ENCODE results near the gene MAP3K4.

MAP3K4 gene

DNA sequence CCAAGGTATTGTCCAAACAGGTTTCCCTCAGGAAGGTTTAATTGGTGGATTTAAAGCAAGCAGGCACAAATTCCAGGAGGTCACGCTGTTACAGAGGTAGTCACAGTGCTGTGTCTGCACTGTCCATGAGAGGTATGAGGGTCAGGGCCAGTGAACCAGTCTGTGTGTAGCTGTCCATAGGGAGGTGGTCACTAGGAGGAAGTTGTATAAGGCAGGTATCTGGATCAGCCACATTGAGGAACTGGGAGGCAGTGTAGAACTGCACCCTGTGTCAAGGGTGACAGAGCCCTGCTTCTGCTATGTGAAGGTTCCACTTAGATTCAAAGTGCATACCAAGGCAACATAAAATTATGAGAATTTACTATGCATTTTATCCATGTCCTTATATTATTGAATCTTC lies 73.3 kb downstream of the MAP3K4 start:
- no peak for ATAC-seq (ENCODE audit: insufficient read depth, low read depth)
- peaks cover 9% of the 10 kb centered on the region; the same call in 1 of the 2 replicates for H3K36me3 ChIP-seq (ENCODE audit: insufficient read depth, low read length)
- no peak for DNase-seq
- peaks cover 11% of the 10 kb centered on the region; the same call in 1 of the 2 replicates for H4K20me1 ChIP-seq (ENCODE audit: insufficient read depth, low read length)
- H3K4me1 ChIP-seq (ENCODE audit: insufficient read depth, low read length), result no peaks in the 10 kb centered on the region
- H3K4me3 ChIP-seq (ENCODE audit: low read depth in 1 of 2, low read length in 2 of 2), result no peak overlapping the region
- H2AFZ ChIP-seq (ENCODE audit: low read depth, low read length), result no peak overlapping the region
- no peaks in the 10 kb centered on the region for H3K27me3 ChIP-seq (ENCODE audit: insufficient read depth, low read length, poor library complexity)
- no peak overlapping the region for H3K27ac ChIP-seq (ENCODE audit: low read length)
- no peak overlapping the region for H3K4me2 ChIP-seq (ENCODE audit: insufficient read depth, low read length)
- H3K9ac ChIP-seq (ENCODE audit: low read depth, low read length), result no peak overlapping the region
- no peaks in the 10 kb centered on the region for H3K9me3 ChIP-seq (ENCODE audit: insufficient read depth, low read length, severe bottlenecking)
- TF ChIP-seq, protein P1, sequence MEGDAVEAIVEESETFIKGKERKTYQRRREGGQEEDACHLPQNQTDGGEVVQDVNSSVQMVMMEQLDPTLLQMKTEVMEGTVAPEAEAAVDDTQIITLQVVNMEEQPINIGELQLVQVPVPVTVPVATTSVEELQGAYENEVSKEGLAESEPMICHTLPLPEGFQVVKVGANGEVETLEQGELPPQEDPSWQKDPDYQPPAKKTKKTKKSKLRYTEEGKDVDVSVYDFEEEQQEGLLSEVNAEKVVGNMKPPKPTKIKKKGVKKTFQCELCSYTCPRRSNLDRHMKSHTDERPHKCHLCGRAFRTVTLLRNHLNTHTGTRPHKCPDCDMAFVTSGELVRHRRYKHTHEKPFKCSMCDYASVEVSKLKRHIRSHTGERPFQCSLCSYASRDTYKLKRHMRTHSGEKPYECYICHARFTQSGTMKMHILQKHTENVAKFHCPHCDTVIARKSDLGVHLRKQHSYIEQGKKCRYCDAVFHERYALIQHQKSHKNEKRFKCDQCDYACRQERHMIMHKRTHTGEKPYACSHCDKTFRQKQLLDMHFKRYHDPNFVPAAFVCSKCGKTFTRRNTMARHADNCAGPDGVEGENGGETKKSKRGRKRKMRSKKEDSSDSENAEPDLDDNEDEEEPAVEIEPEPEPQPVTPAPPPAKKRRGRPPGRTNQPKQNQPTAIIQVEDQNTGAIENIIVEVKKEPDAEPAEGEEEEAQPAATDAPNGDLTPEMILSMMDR (IDR thresholded peaks at IDR 0.05; ENCODE audit: borderline replicate concordance, extremely low read depth, low read length, poor library complexity, severe bottlenecking), result no peak
- TF ChIP-seq EZH2 (IDR thresholded peaks at IDR 0.05; ENCODE audit: borderline replicate concordance, low read depth, low read length, severe bottlenecking), result no peak
- 0 out of 2 replicates have a peak, but pooled peaks cover 3% of the 10 kb centered on the region for H3K79me2 ChIP-seq (ENCODE audit: insufficient read depth, low read length)

DNA sequence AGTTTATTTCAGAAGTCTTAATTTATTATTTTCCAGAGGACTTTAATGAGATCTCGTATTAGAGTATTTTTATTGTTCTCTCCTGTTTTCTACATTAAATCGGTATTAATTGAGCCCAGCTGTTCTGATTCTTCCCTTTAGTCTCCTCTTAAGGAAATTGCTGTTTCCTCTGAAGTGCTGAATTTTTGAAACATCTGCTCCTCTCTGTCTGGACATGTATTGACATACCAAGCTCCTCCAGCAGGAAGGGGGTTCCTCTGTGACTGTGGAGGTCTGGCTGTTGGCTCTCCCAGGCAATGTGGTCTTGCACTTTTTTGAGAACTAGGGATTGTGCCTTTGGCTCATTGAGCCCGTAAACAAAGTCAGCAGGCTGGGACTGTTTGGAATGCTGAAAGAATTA lies 74.9 kb downstream of the MAP3K4 start:
- Histone ChIP-seq H3K79me2 (ENCODE audit: insufficient read depth, low read length) (0 out of 2 replicates have a peak, but pooled peaks cover 3% of the 10 kb centered on the region), H3K4me1 (ENCODE audit: insufficient read depth, low read length) (no peaks in the 10 kb centered on the region), H3K27me3 (ENCODE audit: insufficient read depth, low read length, poor library complexity) (no peaks in the 10 kb centered on the region), H3K9me3 (ENCODE audit: insufficient read depth, low read length, severe bottlenecking) (no peaks in the 10 kb centered on the region), H3K36me3 (ENCODE audit: insufficient read depth, low read length) (peaks cover 10% of the 10 kb centered on the region; the same call in 1 of the 2 replicates), H4K20me1 (ENCODE audit: insufficient read depth, low read length) (peaks cover 8% of the 10 kb centered on the region; the same call in 1 of the 2 replicates), H3K4me2 (ENCODE audit: insufficient read depth, low read length) (no peak overlapping the region), H3K27ac (ENCODE audit: low read length) (no peak overlapping the region), H3K9ac (ENCODE audit: low read depth, low read length) (no peak overlapping the region), H3K4me3 (ENCODE audit: low read depth in 1 of 2, low read length in 2 of 2) (no peak overlapping the region), H2AFZ (ENCODE audit: low read depth, low read length) (no peak overlapping the region)
- DNase-seq, result no peak
- TF ChIP-seq, protein P1 (IDR thresholded peaks at IDR 0.05; ENCODE audit: borderline replicate concordance, extremely low read depth, low read length, poor library complexity, severe bottlenecking), result no peak
- TF ChIP-seq EZH2 (IDR thresholded peaks at IDR 0.05; ENCODE audit: borderline replicate concordance, low read depth, low read length, severe bottlenecking), result no peak
- ATAC-seq (ENCODE audit: insufficient read depth, low read depth), result no peak

DNA sequence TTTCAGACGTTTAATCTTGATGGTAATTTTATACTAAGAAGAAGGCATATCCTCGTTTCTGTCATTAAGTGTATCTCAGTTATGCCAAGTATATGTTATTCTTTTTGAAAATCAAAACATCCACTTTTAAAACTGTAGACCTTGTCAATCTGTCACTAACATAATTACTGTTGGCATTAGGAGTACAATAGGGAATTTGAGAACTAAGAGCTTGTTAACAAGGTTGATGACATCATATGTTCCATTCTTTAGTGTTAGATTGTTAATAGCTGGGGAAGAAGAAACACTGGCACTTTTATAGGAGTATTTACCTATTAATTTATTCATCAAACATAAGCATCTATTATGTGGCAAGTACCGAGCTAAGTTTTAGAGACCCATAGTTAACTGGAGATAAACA lies 76.2 kb downstream of the MAP3K4 start:
- no peak overlapping the region for H3K4me3 ChIP-seq (ENCODE audit: low read depth in 1 of 2, low read length in 2 of 2)
- no peak for ATAC-seq (ENCODE audit: insufficient read depth, low read depth)
- peaks cover 11% of the 10 kb centered on the region; the same call in 1 of the 2 replicates for H3K36me3 ChIP-seq (ENCODE audit: insufficient read depth, low read length)
- no peak for DNase-seq
- no peak overlapping the region for H3K9ac ChIP-seq (ENCODE audit: low read depth, low read length)
- H3K4me2 ChIP-seq (ENCODE audit: insufficient read depth, low read length), result no peak overlapping the region
- H3K27ac ChIP-seq (ENCODE audit: low read length), result no peak overlapping the region
- no peaks in the 10 kb centered on the region for H3K27me3 ChIP-seq (ENCODE audit: insufficient read depth, low read length, poor library complexity)
- no peaks in the 10 kb centered on the region for H3K9me3 ChIP-seq (ENCODE audit: insufficient read depth, low read length, severe bottlenecking)
- TF ChIP-seq, protein P1 (IDR thresholded peaks at IDR 0.05; ENCODE audit: borderline replicate concordance, extremely low read depth, low read length, poor library complexity, severe bottlenecking), result no peak
- TF ChIP-seq EZH2 (IDR thresholded peaks at IDR 0.05; ENCODE audit: borderline replicate concordance, low read depth, low read length, severe bottlenecking), result no peak
- peaks cover 8% of the 10 kb centered on the region; the same call in 1 of the 2 replicates for H4K20me1 ChIP-seq (ENCODE audit: insufficient read depth, low read length)
- 0 out of 2 replicates have a peak, but pooled peaks cover 3% of the 10 kb centered on the region for H3K79me2 ChIP-seq (ENCODE audit: insufficient read depth, low read length)
- H3K4me1 ChIP-seq (ENCODE audit: insufficient read depth, low read length), result no peaks in the 10 kb centered on the region
- H2AFZ ChIP-seq (ENCODE audit: low read depth, low read length), result no peak overlapping the region

All from DND-41 (cell line).